ENCODE data around the gene CLIC4. TPM values are rescaled to one million over a fixed set of nuclear protein-coding genes. Genes with fewer than 3 reads are reported as not detected.
"Not testable (repeated sequence)": the region's sequence is repeated elsewhere in the genome, so short reads cannot be mapped to it uniquely, and the experiment has no call there.

Gene CLIC4
- 553 TPM for polyA plus RNA-seq (2013, experiment 1 of 2; ENCODE audit: insufficient read length)
- 580 TPM for polyA plus RNA-seq (2013, experiment 2 of 2; ENCODE audit: insufficient read length)

- DNase-seq, result peak; percentile 99
Measured at GRCh38 chr1:24744911-24745710, at the start of gene CLIC4. TSS of gene CLIC4 (plus strand) at chr1:24745447. CDS start at chr1:24745554, 107 bp downstream.

- no peak for DNase-seq
Measured at GRCh38 chr1:24696041-24696755, 49.0 kb upstream of the CLIC4 start.

GRCh38 chr1:24696756-24697330 is 48.4 kb upstream of the CLIC4 start:
- DNase-seq, result no peak

- not testable (repeated sequence) for DNase-seq
Measured at GRCh38 chr1:24697453-24698001, 47.7 kb upstream of the CLIC4 start.

GRCh38 chr1:24698326-24698725 is 46.9 kb upstream of the CLIC4 start:
- not testable (repeated sequence) for DNase-seq

GRCh38 chr1:24699628-24700027 is 45.6 kb upstream of the CLIC4 start:
- DNase-seq, result no peak

GRCh38 chr1:24702511-24703293 is 42.5 kb upstream of the CLIC4 start:
- DNase-seq, result no peak

- DNase-seq, result peak; percentile 63
Measured at GRCh38 chr1:24704411-24705259, 40.6 kb upstream of the CLIC4 start.

GRCh38 chr1:24705260-24706073 is 39.8 kb upstream of the CLIC4 start:
- DNase-seq, result peak; percentile 87

GRCh38 chr1:24706074-24706389 is 39.2 kb upstream of the CLIC4 start:
- DNase-seq, result not testable (repeated sequence)

GRCh38 chr1:24707687-24708086 is 37.6 kb upstream of the CLIC4 start:
- peak; percentile 54 for DNase-seq

- no peak for DNase-seq
Measured at GRCh38 chr1:24708938-24709337, 36.3 kb upstream of the CLIC4 start.

- no peak for DNase-seq
Measured at GRCh38 chr1:24709791-24710441, 35.3 kb upstream of the CLIC4 start.

GRCh38 chr1:24711329-24711728 is 33.9 kb upstream of the CLIC4 start:
- DNase-seq, result no peak

GRCh38 chr1:24713176-24713575 is 32.1 kb upstream of the CLIC4 start:
- DNase-seq, result peak; percentile 76

GRCh38 chr1:24713736-24714135 is 31.5 kb upstream of the CLIC4 start:
- DNase-seq, result no peak

- no peak for DNase-seq
Measured at GRCh38 chr1:24714859-24715520, 30.3 kb upstream of the CLIC4 start.

- DNase-seq, result no peak
Measured at GRCh38 chr1:24715658-24716057, 29.6 kb upstream of the CLIC4 start.
